ENCODE measurements around the gene NDUFA1.
"Not testable (repeated sequence)": the region's sequence is repeated elsewhere in the genome, so short reads cannot be mapped to it uniquely, and the experiment has no call there.

The NDUFA1 gene

DNA sequence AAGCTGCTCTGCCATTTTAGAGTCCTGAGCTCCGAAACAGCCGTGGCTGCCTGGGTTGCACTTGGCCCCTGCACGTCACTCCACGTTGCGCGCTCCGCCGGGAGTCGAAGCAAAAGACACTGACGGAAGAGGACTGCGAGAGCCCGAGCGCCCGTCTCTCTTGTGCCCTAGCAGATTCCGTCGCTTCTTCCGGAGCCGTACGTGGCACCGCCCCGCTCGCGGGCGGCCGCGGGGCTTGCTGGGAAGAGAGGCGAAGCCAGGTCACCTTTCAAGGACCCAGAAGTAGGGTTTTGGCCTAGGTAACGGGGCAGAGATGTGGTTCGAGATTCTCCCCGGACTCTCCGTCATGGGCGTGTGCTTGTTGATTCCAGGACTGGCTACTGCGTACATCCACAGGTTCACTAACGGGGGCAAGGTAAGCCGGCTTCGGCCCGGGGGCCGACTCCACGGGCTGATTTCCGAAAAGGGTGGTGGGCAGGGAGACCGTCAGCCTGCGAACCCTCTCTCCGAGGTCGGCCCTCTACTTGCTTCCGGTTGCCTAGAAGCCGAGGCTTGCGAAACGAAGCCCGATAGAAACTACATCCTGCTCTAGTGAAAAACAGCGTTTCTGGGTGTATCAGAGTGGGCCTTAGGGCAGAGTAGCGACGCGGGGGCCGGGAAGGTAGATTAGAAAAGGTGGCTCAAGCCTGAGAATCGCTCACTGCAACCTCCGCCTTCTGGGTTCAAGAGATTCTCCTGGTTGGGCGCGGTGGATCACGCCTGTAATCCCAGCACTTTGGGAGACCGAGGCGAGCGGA lies at the start of gene NDUFA1, which contains the start of gene RNF113A:
Gene NDUFA1 (plus strand): TSS at position 234 of the 797 bp plus-strand sequence. CDS start 80 bp downstream, at position 314.
Gene RNF113A (minus strand): TSS at position 135 of the 797 bp plus-strand sequence. CDS start 120 bp downstream, at position 15.
- peak; percentile 75 for DNase-seq

DNA sequence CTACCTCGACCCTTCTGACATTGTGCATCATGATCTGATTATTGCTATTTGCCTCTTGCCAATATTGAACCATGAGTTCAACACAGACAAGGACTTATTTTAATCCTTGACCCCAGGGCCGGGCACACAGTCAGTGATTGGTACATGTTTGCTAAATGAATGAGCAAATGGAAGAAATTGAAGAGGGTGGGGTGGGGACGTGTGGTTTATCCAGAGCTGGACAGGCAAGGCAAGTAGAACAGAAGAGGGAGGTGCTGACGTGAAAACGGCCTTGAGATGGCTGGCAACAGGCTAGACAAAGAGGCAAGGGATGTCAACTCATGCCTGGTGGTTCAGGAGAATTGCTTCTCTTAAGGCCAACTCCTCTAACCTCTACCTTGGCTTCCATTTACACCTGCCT lies 47.4 kb upstream of the NDUFA1 start:
- not testable (repeated sequence) for DNase-seq

DNA sequence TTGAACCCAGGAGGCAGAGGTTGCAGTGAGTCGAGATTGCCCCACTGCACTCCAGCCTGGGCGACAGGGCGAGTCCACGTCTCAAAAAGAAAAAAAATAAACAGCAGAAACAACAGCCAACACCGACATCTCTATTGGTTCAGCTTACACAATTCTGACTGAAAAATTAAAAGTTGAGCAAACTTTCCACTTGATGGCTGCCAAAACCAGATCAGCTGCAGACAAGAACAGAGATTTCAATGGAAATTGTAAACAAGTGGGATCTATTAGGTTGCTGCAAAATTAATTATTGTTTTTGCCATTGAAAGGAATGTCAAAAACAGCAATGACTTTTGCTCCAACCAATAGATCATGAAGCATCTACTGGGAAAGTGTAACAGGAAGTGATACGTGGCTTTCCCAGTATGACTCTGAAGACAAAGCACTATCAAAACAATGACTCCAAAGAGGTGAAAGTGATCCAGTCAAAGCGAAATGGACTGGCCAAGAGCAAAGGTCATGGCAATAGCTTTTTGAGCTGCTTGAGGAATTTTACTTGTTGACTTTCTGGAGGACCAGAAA lies 45.2 kb upstream of the NDUFA1 start:
- peak; percentile 2 for DNase-seq

DNA sequence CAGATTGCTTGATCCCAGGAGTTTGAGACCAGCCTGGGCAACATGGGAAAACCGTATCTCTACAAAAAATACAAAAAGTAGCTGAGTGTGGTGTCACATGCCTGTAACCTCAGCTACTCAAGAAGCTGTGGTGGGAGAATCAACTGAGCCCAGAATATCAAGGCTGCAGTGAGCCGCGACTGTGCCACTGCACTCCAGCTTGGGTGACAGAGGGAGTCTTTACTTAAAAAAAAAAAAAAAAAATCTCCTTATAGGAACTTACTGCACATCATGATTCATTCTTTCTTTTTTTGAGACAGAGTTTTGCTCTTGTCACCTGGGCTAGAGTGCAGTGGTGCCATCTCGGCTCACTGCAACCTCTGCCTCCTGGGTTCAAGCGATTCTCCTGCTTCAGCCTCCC lies 43.2 kb upstream of the NDUFA1 start:
- DNase-seq = no peak

DNA sequence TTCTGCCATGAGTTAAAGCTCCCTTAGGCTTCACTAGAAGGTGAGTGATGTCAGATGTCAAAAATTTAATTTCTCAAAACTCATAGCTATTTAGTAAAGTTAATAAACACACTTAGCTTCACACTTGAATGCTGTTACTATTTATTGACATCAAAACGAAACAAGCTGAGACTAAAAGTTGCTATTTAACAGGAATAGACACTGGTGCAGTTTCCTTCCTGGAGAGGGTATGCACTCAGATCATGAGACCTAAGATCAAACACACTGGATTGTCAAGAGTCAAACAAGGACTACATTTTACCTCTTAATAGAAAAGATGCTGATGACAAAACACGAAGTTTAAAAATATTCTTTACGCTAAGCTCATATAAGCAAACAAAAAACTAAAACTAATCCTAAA lies 37.7 kb upstream of the NDUFA1 start:
- no peak for DNase-seq

DNA sequence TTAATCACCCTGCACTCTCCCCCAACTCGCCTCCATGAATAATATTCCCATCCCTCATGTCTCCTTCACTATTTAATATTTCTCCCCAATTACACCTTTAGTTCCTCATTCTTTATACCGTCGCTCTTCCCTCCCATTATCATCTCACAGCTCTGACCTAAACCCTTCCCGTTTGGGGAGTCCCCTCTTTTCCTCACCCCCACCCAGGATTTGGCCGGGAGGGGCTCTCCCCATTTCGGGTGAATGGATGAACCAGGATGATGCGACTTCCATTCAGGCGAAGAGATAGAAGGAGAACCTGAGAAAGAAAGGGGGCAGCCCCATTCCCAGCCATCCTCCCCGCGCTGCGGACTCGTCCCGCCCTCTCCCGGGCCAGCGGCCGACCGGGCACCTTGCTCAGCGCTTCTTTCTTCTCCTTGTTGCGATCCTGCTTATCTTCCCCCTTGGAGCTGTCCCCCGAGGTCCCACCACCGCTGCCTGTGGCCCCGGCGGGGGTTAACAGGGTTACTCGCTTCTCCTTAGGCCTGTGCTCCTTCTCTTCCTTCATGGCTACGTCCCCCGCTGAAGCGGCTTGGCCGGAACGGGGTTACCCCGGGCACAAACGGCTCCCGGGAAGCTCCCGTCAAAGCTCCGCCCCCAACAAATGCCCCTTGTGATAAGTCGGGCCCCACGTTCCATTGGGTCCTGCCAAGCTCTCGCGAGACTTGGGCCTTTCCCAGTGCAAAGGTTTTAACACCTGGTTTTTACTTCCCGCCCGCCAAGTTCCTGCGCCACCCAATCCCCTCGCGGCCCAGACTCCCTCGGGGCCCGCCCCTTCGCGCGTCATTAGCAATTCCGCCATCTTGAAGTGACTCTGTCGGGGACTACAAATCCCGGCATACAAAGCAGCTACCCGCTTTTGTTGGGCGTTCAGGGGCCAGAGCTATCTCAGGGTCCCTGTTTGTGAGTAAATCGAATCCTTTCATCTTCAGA lies 19.0 kb upstream of the NDUFA1 start, which contains the start of gene UPF3B:
Gene UPF3B (minus strand): TSS at position 582 of the 972 bp plus-strand sequence. CDS start 35 bp downstream, at position 547.
- peak; percentile 99 for DNase-seq

DNA sequence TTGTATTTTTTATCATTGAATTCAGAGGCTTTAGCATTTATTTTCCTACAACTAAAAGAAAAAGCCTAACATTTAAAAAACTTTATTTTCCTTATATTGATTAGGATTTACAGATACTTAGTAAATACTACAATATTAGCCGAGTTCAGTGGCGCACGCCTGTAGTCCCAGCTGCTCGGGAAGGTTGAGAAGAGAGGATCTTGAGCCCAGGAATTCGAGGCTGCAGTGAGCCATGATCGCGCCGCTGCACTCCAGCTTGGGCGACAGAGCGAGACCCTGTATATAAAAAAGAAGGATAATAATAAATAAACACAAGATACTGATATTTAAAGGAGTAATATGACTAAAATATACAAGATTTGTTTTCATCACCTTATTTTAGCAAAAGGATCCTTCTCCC lies 18.2 kb upstream of the NDUFA1 start:
- no peak for DNase-seq

DNA sequence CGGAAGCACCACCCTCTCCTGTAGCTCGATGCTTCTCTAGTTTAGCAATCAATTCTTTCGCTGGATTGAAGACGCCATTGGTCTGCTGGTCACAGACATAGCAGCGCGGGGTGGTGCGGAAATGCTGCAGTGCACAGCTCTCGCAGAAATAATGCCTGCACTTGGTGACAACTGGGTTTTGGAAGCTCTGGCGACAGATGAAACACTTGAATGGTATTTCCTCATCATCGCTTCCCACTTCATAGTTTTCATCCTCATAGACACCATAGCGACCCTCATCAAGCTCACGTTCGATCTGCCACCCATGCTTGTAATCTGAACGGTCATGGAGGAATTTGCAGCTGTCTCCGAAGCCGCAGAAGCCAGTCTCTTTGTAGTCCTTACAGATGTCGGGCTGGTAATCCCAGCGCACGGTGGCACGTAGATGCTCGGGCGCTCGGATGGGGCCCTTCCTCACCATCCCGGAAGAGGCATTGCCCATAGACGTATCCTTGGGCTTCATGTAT lies 953 bp upstream of the NDUFA1 start:
- peak; percentile 14 for DNase-seq

DNA sequence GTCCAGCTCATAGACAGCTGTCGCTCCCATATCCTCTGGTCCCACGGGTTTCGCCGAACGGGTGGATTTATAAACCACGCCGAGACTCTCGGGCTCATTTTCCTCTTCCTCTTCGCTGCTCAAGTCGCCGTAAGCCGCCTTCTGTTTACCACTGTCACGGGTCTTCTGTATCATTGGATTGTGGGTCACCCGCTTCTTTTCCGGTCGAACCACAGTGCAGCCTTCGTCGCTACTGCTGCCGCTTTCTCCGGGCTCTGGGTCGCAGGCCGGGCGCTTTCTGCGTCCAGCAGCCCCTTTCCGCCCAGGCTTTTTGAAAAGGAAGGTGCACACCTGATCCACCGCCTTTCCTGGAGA lies 410 bp upstream of the NDUFA1 start:
- DNase-seq = no peak

DNA sequence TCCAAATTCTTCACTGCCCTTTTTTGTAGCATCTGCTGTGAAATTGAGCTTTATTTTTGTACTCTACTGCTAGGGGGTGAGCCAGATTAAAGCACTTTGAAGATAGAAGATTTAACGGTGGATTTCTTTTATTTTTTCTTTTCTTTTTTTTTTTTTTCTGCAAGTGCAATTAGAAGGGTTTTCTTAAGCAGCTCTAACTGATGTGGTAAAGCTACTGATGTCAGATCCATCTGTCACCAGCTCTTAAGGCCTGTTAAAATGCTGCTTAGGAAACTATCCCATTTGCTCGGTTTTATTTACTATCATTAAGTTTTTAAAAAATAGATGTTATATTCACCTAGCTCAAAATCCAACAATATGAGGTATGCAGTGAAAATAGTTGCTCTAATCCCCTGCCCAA lies 7.1 kb downstream of the NDUFA1 start:
- no peak for DNase-seq

DNA sequence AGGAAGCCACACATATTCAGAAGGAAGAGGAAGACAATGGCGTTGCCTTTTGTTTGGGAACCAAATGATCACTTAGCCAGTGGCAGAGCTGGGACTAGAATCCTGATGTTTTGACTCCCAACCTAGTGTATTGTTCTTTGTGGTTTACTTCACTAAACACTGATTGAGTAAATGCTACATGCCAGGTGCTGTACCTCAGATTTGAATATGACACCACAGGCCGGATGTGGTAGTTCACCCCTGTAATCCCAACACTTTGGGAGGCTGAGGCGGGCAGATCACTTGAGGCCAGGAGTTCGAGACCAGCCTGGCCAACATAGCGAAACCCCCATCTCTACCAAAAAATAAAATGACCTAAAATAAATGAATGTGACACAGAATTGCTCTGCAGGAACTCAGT lies 8.4 kb downstream of the NDUFA1 start:
- DNase-seq = no peak

DNA sequence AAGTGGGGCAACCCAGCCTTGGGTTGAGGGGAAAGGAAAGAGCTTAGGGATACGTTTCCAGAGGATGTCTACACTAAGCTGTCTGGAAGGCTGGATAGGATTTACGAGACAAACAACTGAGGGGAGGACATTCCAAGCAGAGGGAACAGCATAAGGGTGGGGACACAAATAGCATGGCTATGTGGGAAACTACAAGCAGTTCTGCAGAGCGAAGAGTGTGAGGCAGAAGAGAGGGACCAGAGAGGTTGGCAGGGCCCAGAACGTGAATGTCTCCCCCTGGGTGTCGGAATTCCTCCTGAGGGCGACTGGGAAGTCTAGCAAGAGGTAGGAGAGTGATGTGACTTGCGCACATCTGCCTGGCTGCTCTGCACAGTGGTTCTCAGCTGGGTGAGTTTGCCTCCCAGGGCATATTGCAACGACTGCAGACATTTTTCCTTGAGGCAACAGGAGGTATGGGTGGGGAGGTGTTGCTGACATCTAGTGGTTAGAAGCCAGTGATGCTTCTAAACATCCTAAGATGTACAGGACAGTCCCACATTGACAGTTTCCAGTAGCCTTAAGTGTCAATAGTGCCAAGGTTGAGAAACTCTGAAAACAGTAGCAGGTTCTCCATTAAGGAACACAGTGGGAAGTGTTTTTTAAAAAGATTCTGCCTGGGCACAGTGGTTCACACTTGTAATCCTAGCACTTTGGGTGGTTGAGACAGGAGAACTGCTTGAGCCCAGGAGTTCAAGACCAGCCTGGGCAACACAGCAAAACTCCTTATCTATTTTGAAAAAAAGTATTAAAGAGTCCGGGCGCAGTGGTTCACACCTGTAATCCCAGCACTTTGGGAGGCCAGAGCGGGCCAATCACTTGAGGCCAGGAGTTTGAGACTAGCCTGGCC lies 9.2 kb downstream of the NDUFA1 start:
- DNase-seq = peak; percentile 48

DNA sequence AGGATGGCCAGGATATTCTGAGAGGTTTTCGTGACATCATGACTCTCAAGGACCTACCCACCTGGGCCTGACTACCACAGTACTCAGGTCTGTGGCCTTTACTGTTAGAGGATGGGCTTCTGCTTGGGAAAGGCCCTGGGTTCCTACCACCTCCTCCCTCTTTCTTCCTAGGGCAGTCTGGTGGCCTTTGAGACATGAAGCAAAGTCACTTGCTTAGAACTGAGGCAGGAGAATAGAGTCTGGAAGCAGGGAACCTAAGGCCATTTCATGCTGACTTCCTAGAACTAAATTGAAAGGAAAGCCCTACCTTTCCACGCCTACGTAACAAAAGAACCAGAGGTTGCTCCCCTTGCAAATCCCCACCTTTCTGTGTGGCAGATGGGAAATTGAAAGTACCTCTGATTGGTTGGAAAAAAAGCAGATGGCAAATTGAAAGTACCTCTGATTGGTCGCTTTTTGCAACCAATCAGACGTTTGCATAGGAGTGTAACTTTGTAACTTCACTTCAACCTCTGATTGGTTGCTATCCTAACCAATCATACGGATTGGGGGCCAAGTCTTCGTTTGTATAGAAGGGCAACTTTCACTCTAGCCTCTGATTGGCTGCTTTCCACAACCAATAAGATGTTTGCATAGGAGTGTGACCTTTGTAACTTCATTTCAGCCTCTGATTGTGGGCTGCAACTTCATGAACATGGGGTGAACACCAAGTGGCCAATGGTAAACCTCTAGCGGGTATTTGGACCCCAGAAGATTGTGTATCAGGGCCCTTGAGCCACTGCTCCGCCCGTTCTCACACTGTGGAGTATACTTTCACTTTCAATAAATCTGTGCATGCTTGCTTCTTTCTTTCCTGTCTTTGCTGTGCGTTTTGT lies 14.2 kb downstream of the NDUFA1 start:
- DNase-seq = peak; percentile 24

DNA sequence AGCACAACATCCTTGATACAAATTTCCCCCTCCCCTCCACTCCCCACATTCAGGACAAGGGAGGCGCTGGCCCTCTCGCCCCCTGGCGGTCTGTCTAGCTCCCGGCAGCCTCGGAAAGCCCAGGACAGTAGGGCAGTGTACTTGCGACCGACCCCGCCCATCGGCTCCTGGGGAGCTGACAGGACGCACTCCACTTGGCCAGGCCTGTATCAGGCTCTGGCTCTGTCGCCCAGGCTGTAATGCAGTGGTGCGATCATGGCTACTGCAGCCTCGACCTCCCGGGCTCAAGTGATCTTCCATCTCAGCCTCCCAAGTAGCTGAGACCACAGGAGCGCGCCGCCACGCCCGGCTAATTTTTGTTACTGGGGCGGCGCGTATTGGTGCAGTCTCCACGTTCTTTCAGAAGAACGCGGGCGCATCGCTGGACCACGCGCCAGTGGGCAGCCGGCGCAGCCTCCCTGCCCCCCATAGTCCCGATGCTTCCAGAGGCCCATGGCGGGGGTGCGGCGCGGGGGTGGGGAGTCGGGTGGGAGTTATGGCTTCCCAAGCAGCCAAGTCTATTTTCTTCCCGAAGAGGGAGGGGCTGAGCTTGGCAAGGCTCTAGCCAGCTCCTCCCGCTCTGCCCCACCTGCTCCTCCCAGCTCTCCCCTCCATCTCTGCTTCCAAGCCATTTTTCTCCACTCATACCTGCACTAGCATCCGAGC lies 16.2 kb downstream of the NDUFA1 start:
- DNase-seq = peak; percentile 41

DNA sequence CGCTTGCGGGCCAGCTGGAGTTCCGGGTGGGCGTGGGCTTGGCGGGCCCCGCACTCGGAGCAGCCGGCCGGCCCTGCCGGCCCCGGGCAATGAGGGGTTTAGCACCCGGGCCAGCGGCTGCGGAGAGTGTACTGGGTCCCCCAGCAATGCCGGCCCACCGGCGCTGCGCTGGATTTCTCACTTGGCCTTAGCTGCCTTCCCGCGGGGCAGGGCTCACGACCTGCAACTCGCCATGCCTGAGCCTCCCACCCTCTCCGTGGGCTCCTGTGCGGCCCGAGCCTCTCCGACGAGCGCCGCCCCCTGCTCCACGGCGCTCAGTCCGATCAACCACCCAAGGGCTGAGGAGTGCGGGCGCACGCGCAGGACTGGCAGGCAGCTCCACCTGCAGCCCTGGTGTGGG lies 19.0 kb downstream of the NDUFA1 start:
- DNase-seq = not testable (repeated sequence)

DNA sequence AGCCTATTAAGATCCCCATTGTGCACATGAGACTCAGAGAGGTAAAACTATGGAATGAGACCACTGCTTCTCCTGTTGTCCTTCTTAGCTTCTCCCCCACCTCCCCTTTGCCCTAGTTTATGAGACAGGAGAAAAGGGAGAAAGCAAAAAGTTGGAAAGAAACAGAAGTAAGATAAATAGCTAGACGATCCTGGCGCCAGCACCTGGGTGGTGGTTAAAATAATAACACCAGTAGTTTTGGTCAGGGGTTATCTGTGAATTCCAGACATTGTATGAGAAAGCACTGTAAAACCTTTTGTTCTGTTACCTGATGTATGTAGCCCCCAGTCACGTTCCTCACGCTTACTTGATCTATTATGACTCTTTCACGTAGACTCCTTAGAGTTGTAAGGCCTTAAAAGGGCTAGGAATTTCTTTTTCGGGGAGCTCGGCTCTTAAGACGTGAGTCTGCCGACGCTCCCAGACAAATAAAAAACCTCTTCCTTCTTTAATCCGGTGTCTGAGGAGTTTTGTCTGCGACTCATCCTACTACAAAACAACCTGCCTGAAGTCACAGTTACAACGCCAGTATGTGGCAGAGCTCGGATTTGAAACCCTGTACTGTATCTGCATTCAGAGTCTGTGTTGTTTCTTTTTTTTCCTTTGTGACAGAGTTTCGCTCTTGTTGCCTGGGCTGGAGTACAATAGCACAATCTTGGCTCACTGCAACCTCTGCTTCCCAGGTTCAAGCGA lies 20.5 kb downstream of the NDUFA1 start:
- not testable (repeated sequence) for DNase-seq

DNA sequence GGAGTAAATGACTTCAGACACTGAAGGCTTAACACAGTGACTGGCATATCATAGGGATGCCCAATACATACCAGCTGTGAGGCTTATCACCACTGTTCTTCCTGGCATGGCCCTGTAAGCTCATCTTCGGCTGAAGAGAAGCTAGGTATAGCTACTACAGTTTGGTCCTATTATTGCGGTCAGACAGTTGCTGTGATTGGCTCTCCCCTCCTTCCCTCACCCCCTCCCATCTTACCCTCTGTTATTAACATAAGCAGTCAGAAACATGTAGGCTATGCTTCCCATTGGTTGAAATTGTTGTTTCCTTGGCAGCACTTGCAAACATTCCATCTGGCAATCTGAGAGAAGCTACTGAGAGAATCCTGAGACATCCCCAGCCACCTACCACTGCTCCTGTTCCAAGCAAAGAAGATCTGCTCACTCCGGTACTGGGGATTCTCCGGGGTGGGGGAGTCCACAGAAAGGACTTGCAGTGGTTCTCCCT lies 24.3 kb downstream of the NDUFA1 start, which contains the start of gene AKAP14:
Gene AKAP14 (plus strand): TSS at position 51 of the 484 bp plus-strand sequence. CDS start 7,331 bp downstream, outside the sequence.
- no peak for DNase-seq

DNA sequence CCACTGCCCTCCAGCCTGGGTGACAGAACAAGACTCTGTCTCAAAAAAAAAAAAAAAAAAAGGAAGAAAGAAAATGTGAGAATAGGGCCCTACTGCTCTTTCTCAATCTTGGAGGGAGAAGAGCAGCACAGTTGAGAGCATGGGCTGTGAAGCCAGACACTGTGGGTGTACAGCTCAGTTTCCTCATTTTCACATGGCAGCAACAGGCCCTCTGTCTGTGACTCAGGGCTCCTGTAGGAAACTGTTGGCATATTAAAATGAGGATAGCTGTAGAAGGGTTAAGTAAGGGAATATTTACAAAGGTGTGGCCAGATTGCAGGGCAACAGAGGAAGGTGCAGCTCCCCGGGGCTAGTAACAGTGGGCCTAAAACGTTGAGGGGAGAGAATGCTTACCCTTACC lies 27.5 kb downstream of the NDUFA1 start:
- no peak for DNase-seq

DNA sequence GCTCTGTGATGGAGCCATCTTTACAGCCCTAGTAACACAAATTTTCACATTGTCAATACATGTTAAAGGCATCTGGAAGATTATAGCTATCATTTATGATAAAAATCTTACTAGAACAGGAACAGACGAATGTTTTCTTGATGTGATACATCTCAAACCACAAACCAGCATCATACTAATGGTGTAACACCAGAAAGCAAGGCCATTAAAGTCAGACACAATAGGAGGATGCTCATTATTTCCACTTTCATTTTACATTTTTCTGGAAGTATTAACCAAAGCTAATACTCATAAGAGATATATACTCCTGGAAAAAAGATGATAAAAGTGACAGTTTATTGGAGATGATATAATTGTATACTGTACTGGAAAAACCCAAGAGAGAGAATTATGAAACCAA lies 29.3 kb downstream of the NDUFA1 start:
- DNase-seq = no peak

Measured in fibroblast of upper back skin (primary cell).